Osteocyte (in vitro differentiated cells): Measurements from ENCODE around the gene LYPD3. TPM values are rescaled to one million over a fixed set of nuclear protein-coding genes. Genes with fewer than 3 reads are reported as not detected.
"Not testable (repeated sequence)": the region's sequence is repeated elsewhere in the genome, so short reads cannot be mapped to it uniquely, and the experiment has no call there.

Experiments used
- DNase-seq: peaks from one replicate; pipeline ENCODE4 v3.0.0; 2021; ENCODE audit warnings: mixed read lengths; ENCODE audit not compliant: unreplicated experiment; ENCODE audit errors: extremely low spot score
- H3K27ac Mint-ChIP-seq: one replicate; pipeline ENCODE4 v1.8.0; 2021; ENCODE audit warnings: mild to moderate bottlenecking, mixed read lengths; ENCODE audit not compliant: unreplicated experiment
- H3K27me3 Mint-ChIP-seq: one replicate; pipeline ENCODE4 v1.8.0; 2021; ENCODE audit warnings: mixed read lengths; ENCODE audit not compliant: unreplicated experiment
- H3K36me3 Mint-ChIP-seq: one replicate; pipeline ENCODE4 v1.8.0; 2021; ENCODE audit warnings: mixed read lengths; ENCODE audit not compliant: unreplicated experiment
- H3K4me1 Mint-ChIP-seq: one replicate; pipeline ENCODE4 v1.8.0; 2021; ENCODE audit warnings: mixed read lengths; ENCODE audit not compliant: unreplicated experiment
- H3K4me3 Mint-ChIP-seq: one replicate; pipeline ENCODE4 v1.8.0; 2021; ENCODE audit warnings: mild to moderate bottlenecking, moderate library complexity, mixed read lengths; ENCODE audit not compliant: unreplicated experiment
- H3K9me3 Mint-ChIP-seq: one replicate; pipeline ENCODE4 v1.8.0; 2021; ENCODE audit warnings: mixed read lengths; ENCODE audit not compliant: unreplicated experiment
- total RNA-seq: library from RNA; stranded (reverse); gene quantifications from 2 replicates; pipeline ENCODE4 v1.2.1, GENCODE V29; 2021
- TF ChIP-seq, protein P1 (sequence below): fragments of 200-600 bp; sonication (generic); IDR thresholded peaks from 2 replicates; pipeline ENCODE4 v1.5.0; 2021; ENCODE audit warnings: antibody characterized with exemption, mild to moderate bottlenecking, moderate library complexity

Gene LYPD3
- total RNA-seq, 1 donor from 2014 or later = 0.27 TPM

DNA sequence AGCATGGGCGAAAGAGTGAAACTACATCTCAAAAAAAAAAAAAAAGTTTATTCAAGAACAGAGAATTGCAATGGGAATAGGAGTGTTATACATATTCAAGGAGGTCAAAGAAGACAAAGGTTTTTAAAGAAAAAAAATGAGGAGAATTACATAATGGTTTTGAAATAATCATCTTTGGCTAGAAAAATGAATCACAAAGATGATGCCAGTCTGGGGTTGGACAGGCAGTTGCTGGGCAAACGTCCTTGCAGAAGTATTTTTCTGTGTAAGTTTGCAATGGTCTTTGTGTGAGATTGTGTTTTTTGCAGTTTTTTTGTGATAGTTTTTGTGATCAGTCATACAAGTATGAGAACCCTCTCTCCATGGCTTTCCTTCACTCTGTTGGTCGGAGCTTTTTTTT lies 23.7 kb downstream of the LYPD3 start:
- TF ChIP-seq, protein P1, sequence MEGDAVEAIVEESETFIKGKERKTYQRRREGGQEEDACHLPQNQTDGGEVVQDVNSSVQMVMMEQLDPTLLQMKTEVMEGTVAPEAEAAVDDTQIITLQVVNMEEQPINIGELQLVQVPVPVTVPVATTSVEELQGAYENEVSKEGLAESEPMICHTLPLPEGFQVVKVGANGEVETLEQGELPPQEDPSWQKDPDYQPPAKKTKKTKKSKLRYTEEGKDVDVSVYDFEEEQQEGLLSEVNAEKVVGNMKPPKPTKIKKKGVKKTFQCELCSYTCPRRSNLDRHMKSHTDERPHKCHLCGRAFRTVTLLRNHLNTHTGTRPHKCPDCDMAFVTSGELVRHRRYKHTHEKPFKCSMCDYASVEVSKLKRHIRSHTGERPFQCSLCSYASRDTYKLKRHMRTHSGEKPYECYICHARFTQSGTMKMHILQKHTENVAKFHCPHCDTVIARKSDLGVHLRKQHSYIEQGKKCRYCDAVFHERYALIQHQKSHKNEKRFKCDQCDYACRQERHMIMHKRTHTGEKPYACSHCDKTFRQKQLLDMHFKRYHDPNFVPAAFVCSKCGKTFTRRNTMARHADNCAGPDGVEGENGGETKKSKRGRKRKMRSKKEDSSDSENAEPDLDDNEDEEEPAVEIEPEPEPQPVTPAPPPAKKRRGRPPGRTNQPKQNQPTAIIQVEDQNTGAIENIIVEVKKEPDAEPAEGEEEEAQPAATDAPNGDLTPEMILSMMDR = no peak
- no peak overlapping the region for H3K27ac Mint-ChIP-seq
- no peaks in the 10 kb centered on the region for H3K36me3 Mint-ChIP-seq
- no peaks in the 10 kb centered on the region for H3K9me3 Mint-ChIP-seq
- DNase-seq = no peak
- H3K27me3 Mint-ChIP-seq = peaks cover 20% of the 10 kb centered on the region
- H3K4me1 Mint-ChIP-seq = peaks cover 1% of the 10 kb centered on the region
- H3K4me3 Mint-ChIP-seq = no peak overlapping the region

DNA sequence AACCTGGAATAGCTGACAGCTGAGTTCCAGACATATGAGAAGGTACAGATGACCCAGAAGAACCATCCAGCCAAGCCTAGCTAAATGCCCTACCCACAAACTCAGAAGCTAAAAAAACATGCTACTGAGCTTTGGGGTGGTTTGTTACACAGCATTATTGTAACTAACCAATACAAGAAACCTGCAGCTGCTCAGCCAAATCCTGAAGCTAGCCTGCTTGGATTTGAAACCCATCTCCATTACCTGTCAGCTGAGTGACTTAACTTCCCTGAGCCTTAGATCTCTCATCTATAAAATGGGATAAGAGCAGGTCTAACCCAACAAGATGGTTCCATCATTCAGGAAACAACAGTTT lies 25.7 kb downstream of the LYPD3 start:
- Mint-ChIP-seq H3K27ac (no peak overlapping the region), H3K27me3 (peaks cover 25% of the 10 kb centered on the region), H3K9me3 (no peaks in the 10 kb centered on the region), H3K4me3 (no peak overlapping the region), H3K4me1 (peaks cover 1% of the 10 kb centered on the region), H3K36me3 (no peaks in the 10 kb centered on the region)
- no peak for DNase-seq
- TF ChIP-seq, protein P1 = no peak

DNA sequence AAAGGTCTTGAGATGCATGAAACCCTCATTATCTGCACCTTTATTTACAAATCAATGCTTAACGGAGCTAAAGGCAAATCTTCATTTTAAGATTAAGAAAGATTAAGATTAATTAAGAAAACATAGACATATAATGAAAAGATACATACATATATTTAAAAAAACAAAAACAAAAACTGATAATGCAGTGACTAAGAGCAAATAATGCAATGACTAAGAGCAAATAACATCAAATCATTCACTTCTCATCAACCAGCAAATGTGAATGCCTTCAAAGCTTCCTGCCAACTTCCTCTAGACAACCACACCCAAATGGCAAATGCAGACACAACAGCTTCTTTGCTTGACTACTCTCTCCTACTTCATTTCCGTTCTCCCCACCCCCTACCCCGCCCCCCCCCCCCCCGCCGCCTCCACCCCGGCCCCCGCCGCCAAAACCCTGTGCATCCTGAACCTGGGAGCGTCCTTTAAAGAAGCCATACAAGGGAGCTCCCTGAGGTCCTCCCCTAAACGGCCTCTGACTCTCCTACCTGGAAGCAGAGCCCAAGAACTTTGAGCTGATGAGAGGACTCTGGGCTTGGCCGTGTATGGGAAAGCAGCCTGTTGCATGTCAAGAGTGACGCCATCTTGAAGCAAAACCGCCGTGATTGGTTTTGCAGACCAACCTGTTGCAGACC lies 26.2 kb downstream of the LYPD3 start:
- no peak overlapping the region for H3K4me3 Mint-ChIP-seq
- H3K36me3 Mint-ChIP-seq = no peaks in the 10 kb centered on the region
- H3K27me3 Mint-ChIP-seq = peaks cover 27% of the 10 kb centered on the region
- peaks cover 1% of the 10 kb centered on the region for H3K4me1 Mint-ChIP-seq
- TF ChIP-seq, protein P1 = no peak
- H3K9me3 Mint-ChIP-seq = no peaks in the 10 kb centered on the region
- no peak for DNase-seq
- H3K27ac Mint-ChIP-seq = no peak overlapping the region

DNA sequence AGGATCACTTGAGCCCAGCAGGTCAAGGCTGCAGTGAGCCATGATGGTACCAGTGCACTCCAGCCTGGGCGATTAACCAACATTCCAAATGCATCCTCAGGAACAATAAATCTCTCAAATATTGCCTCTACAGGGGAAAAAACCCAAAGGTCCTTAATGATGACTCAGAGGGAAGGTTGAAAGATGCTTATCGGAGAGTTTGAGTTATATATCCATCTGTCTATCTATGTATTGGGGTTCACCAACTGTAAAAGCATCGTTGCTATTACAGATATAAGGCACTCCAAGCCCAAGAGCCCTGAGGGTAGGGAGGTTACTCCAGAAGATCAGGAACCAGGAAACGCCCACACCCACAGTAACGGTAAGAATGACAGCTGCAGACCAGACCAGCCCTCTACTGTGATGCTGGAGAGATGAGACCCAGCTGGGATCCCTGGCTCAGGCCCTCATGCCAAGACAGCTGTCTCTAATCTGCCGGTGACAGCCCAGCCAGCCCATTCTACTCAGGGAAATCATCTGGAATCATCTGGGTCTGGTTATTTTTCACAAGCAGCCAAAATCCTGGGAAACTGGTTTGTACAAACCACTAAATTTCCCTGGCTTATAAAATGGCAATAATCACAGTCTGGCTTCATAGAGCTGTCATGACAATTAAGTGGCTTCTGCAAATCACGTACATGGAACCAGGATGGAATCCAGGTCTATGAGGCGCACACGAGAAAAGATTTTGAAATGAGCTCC lies 26.9 kb downstream of the LYPD3 start:
- TF ChIP-seq, protein P1 = no peak
- peaks cover 26% of the 10 kb centered on the region for H3K27me3 Mint-ChIP-seq
- H3K36me3 Mint-ChIP-seq = no peaks in the 10 kb centered on the region
- H3K27ac Mint-ChIP-seq = no peak overlapping the region
- peaks cover 1% of the 10 kb centered on the region for H3K4me1 Mint-ChIP-seq
- H3K4me3 Mint-ChIP-seq = no peak overlapping the region
- no peaks in the 10 kb centered on the region for H3K9me3 Mint-ChIP-seq
- DNase-seq = no peak

DNA sequence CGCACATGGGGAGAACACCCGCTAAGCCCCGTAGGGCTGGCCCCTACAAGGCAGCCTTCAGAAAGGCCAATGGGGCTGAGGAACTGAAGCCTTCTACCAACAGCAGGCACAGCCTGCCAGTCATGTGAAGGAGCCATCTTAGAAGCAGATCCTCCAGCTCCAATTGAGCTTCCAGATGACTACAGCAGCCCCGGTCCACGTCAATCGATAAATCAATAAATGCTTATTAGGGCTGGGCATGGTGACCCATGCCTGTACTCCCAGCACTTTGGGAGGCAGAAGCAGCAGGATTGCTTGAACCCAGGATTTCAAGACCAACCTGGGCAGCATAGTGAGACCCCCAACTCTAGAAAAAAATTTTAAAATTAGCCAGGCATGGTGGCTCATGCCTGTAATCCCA lies 27.7 kb downstream of the LYPD3 start:
- H3K27ac Mint-ChIP-seq = no peak overlapping the region
- peaks cover 20% of the 10 kb centered on the region for H3K27me3 Mint-ChIP-seq
- TF ChIP-seq, protein P1 = no peak
- no peaks in the 10 kb centered on the region for H3K9me3 Mint-ChIP-seq
- no peak overlapping the region for H3K4me3 Mint-ChIP-seq
- H3K36me3 Mint-ChIP-seq = no peaks in the 10 kb centered on the region
- peaks cover 1% of the 10 kb centered on the region for H3K4me1 Mint-ChIP-seq
- DNase-seq = no peak

DNA sequence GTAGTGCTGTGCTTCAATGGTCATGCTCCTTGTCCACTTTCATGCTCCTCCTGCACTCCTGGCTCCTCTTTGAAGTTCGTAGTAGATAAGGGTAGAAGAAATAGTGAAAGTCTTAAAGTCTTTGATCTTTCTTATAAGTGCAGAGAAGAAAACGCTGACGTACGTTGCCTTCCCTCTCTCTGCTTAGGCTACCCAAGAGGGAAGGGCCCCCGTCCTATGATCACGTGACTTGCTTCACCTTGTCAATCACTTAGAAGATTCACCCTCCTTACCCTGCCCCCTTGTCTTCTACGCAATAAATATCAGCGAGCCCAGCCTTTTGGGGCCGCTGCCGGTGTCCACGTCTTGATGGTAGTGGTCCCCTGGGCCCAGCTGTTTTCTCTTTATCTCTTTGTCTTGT lies 28.1 kb downstream of the LYPD3 start:
- H3K27me3 Mint-ChIP-seq = peaks cover 20% of the 10 kb centered on the region

More for the DNA sequence above, 28.1 kb downstream of the LYPD3 start:
- not testable (repeated sequence) for DNase-seq, H3K27ac Mint-ChIP-seq, H3K4me3 Mint-ChIP-seq, H3K36me3 Mint-ChIP-seq, H3K9me3 Mint-ChIP-seq, H3K4me1 Mint-ChIP-seq
